NB4 (cell line): ENCODE data around the gene MEIOB.

ENCODE experiments used
- DNase-seq: peaks from one replicate; pipeline ENCODE4 v3.0.0; 2010; ENCODE audit warnings: low read depth
- H3K4me3 ChIP-seq: one replicate; pipeline ENCODE4 v1.5.1; 2011; ENCODE audit warnings: mild to moderate bottlenecking, low read depth, low read length, moderate library complexity
- MYC ChIP-seq: IDR thresholded peaks from 2 replicates; pipeline ENCODE4 v1.6.1; 2011; ENCODE audit warnings: low read depth, low read length
- POLR2A ChIP-seq: IDR thresholded peaks from 2 replicates; pipeline ENCODE4 v1.6.1; 2011; ENCODE audit warnings: mild to moderate bottlenecking; ENCODE audit not compliant: insufficient read length; ENCODE audit errors: extremely low read depth
- TF ChIP-seq, protein P1 (sequence below): IDR thresholded peaks from 2 replicates; pipeline ENCODE4 v1.6.1; 2011; ENCODE audit warnings: low read depth, low read length
- TF ChIP-seq, protein P2 (sequence below): IDR thresholded peaks from one replicate; pipeline ENCODE4 v1.5.1; 2012; ENCODE audit warnings: low read depth, low read length

Gene MEIOB

DNA sequence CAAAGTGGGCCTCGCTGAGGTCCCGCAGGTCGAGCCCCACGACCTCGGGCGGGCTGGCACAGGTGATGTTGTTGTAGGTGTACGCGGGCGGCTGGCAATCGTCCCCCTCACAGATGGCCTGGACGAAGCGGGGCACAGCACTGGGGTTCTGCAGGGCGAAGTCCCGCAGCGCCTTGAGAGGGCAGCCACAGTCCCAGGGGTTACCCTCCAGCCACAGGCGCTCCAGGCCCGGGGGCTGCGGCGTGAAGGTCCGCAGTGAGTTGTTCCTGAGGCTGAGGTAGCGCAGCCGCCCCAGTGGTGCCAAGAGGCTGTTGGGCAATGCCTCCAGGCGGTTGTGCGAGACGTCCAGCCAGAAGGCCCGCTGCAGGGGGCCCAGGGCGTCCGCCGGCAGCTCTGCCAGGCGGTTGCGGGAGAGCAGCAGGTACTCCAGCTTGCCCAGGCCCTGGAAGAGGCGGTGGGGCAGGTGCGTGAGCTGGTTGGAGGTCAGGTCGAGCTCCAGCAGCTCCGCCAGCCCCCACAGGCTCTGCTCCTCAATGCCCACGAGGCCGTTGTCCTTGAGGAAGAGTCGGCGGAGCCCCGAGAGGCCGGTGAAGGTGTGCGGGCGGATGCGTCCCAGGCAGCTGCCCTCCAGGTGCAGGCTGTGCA is 81.2 kb downstream of the MEIOB start:
- TF ChIP-seq, protein P1, sequence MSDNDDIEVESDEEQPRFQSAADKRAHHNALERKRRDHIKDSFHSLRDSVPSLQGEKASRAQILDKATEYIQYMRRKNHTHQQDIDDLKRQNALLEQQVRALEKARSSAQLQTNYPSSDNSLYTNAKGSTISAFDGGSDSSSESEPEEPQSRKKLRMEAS: no peak
- TF ChIP-seq, protein P2, sequence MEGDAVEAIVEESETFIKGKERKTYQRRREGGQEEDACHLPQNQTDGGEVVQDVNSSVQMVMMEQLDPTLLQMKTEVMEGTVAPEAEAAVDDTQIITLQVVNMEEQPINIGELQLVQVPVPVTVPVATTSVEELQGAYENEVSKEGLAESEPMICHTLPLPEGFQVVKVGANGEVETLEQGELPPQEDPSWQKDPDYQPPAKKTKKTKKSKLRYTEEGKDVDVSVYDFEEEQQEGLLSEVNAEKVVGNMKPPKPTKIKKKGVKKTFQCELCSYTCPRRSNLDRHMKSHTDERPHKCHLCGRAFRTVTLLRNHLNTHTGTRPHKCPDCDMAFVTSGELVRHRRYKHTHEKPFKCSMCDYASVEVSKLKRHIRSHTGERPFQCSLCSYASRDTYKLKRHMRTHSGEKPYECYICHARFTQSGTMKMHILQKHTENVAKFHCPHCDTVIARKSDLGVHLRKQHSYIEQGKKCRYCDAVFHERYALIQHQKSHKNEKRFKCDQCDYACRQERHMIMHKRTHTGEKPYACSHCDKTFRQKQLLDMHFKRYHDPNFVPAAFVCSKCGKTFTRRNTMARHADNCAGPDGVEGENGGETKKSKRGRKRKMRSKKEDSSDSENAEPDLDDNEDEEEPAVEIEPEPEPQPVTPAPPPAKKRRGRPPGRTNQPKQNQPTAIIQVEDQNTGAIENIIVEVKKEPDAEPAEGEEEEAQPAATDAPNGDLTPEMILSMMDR: no peak
- TF ChIP-seq MYC: no peak
- no peak for DNase-seq
- no peak overlapping the region for H3K4me3 ChIP-seq

DNA sequence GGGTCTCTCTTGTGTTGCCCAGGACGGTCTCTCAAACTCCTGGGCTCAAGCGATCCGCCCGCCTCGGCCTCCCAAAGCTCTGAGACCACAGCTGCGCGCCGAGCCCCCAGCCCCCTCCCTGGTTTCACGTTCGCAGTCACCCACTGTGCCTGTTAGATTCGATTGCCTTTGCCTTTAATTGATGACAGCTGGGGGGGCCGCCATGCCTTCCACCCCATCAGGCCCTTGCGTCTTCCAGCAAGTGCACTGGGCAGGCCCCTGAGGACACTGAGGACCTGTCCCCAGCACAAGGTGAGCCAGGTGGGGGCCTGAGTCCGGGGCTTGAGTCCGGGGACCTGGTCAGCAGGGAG is 81.7 kb downstream of the MEIOB start:
- no peak for DNase-seq
- no peak overlapping the region for H3K4me3 ChIP-seq
- TF ChIP-seq, protein P2: no peak
- TF ChIP-seq MYC (no peak), POLR2A (no peak)
- TF ChIP-seq, protein P1: no peak

DNA sequence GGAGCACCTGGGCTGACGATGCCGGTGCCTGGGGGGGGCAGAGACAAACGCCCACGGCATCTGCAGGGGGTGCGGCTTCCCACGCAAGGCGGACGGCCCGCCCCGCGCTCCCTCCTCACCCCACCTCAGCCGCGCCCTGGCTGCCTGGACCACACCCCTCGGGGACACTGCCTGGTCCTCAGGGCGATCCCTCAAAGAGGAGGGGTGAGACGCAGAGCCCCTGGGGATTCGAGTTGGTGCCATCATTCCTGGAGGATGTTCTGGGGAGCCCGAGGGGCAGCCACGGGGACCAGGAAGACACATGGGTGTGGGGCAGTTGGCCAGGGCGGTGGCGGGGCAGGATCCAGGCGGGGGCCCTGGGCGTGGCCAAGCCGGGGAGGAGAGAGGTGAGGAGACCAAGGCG is 82.3 kb downstream of the MEIOB start:
- TF ChIP-seq, protein P2: no peak
- no peak for DNase-seq

DNA sequence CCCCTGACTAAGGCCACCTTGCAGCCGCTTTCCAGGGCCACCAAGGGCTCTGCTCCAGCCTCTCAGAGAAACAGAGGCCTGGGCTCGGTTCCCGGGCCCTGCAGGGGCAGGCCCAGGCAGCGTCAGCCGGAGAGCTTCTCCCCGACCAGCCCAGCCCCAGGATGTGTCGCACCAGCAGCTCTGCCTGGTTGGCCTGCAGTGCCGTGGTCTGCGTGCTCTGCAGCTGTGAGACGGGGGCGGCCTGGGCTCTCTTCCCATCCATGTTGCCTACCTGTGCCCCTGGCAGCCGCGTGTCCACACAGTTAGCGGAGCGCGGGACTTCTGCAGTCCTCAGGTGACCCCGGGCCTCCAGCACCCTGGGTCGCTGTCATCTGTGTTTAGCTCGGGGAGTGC is 83.3 kb downstream of the MEIOB start:
- no peak for DNase-seq
- H3K4me3 ChIP-seq: no peak overlapping the region
- TF ChIP-seq POLR2A (no peak), MYC (no peak)
- TF ChIP-seq, protein P1: no peak
- TF ChIP-seq, protein P2: no peak

More for the DNA sequence above, 82.3 kb downstream of the MEIOB start:
- H3K4me3 ChIP-seq: no peak overlapping the region

DNA sequence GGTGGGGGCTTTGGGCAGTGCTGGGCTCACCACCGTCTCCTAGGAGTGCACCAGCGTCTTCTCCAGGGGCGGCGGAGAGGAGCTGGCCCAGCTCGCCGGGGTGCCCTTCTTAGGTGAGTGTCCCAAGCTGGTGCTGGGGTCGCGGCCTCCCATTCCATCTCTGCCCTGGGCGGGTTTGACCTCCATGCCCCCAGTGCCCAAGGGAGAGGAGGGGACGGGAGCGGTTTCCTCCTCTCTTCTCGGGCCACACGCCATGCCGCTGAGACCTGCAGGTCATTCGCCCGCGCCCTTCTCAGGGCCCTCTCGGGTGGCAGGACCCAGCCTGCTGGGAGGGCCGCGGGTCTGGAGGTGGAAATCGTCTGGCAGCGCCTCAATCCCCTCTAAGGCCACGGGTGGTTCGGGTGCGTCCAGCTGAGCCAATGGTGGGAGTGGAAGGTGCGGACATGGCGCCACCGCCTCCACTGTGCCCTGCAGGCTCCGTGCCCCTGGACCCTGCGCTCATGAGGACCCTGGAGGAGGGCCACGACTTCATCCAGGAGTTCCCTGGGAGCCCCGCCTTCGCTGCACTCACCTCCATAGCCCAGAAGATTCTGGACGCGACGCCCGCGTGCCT is 83.8 kb downstream of the MEIOB start:
- H3K4me3 ChIP-seq: no peak overlapping the region

More for the DNA sequence above, 83.8 kb downstream of the MEIOB start:
- TF ChIP-seq MYC (no peak), POLR2A (no peak)
- TF ChIP-seq, protein P2: no peak
- TF ChIP-seq, protein P1: no peak
- DNase-seq: no peak
